Subcutaneous adipose tissue (tissue), 4 donors: Measurements from ENCODE around the gene KCNN4. TPM values are rescaled to one million over a fixed set of nuclear protein-coding genes. Genes with fewer than 3 reads are reported as not detected.

Experiments used
- total RNA-seq, 4 donors: library from RNA; depleted of rRNA; stranded (reverse); fragments of >200 nt; gene quantifications; one replicate each; pipeline ENCODE4 v1.1.0, GENCODE V29; 2016
- TF ChIP-seq, protein P1 (sequence below): fragments of 450-650 bp; IDR thresholded peaks from one replicate; pipeline ENCODE4 v1.5.1; 2016; ENCODE audit warnings: low read depth, mild to moderate bottlenecking, control low read depth, antibody characterized with exemption, moderate library complexity

Gene KCNN4
- total RNA-seq, 4 donors from 2014 or later = 0.57 to 25.2 (median 3.6) TPM

DNA sequence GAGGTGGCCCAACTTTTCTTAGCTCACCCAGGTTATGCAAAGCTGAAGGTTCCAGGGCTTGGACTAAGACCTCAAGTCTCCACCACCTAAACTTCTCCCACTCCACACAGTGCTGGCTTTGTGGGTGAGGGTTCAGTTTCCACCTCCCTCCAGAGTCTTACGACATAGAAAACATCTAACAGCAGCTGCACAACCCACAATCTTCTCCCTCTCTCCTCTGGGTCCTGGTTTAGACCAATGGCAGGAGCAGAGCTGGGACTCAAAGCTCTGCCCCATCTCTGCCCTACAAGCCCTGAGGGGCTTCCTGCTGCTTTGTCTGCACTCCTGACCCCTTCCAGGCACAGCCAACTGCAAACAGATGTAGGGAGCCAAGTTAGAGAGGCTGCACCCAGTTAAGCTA lies 48.9 kb downstream of the KCNN4 start:
- TF ChIP-seq, protein P1, sequence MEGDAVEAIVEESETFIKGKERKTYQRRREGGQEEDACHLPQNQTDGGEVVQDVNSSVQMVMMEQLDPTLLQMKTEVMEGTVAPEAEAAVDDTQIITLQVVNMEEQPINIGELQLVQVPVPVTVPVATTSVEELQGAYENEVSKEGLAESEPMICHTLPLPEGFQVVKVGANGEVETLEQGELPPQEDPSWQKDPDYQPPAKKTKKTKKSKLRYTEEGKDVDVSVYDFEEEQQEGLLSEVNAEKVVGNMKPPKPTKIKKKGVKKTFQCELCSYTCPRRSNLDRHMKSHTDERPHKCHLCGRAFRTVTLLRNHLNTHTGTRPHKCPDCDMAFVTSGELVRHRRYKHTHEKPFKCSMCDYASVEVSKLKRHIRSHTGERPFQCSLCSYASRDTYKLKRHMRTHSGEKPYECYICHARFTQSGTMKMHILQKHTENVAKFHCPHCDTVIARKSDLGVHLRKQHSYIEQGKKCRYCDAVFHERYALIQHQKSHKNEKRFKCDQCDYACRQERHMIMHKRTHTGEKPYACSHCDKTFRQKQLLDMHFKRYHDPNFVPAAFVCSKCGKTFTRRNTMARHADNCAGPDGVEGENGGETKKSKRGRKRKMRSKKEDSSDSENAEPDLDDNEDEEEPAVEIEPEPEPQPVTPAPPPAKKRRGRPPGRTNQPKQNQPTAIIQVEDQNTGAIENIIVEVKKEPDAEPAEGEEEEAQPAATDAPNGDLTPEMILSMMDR = no peak

DNA sequence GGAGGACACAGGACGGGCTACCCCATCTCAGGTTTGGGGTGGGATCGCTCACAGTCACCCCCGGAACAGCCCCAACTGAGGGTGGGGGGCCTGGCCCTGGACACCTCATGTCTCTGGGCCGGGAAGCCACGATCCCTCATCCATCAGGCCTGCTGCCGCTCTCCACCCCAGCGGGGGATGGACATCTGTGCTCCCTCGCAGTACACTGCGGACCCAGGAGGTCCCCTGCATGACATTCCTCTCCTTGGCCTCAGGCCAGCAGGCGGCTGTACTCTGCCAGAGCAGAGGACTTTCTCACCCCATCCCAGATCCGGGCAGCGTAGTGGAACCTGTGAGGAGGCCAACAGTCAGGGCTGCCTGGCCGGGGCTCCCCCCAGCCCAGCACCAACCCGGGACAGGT lies 49.4 kb downstream of the KCNN4 start:
- TF ChIP-seq, protein P1 = no peak

DNA sequence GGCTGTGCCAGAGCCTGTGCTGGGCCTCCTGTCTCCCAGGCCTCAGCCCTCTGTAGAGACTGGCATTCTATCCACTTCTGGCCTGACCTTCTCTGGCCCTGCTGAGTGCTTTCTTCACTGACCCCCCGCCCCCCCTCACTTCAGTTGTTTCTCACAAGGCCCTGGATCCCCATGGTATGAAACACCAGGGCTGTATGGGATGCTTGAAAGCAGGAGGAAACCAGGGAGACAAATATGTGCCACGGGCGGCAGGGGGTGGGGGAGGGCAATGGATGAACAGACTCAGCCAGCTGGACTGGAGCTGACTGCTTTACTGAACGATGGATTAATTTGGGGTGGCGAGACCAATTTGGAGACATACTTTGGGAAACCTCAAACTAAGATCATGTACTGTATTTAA lies 50.9 kb downstream of the KCNN4 start:
- TF ChIP-seq, protein P1 = no peak

- TF ChIP-seq, protein P1 = no peak
Measured at GRCh38 chr19:43727593-43727853, 53.2 kb downstream of the KCNN4 start.

DNA sequence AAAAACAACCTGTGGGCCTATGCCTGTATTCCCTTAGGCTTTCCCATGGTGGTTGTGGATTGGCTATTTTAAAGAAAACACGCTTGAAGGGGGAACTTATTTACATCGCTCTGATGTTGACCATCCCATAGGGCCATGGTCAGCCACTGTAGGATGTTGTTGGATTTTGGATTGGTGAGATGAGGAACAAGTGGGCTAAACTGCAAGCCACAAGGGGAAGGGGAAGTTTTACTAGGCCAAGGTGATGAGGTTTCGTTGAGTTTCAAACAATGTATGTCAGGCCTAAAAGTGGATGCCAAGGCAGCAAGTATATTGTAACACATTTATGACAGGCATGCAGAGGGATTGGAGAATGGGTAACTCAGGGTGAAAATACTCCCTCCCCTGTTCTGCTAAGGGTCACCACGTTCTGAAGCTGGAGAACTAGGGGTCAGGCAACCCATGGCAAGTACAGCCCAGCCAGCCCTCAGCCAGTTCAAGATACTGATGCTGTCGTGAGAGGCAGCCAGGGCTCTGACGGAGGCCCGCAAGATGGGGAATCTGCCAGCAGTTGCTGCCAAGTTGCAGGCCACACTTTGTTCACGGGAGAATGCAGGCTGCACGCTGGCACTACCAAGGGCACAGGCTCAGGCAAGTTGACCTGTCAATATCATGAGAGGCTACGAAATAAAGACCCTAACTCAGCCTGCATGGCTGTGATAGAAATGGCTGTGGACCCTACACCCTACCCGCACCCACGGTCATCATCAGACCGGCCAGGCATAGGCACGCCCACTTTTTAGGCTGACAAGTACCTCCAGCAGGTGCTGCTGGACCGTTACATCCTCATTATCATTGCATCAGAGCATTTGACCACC lies 53.8 kb downstream of the KCNN4 start:
- TF ChIP-seq, protein P1 = no peak

GRCh38 chr19:43725468-43725867 lies 55.3 kb downstream of the KCNN4 start:
- TF ChIP-seq, protein P1 = no peak

DNA sequence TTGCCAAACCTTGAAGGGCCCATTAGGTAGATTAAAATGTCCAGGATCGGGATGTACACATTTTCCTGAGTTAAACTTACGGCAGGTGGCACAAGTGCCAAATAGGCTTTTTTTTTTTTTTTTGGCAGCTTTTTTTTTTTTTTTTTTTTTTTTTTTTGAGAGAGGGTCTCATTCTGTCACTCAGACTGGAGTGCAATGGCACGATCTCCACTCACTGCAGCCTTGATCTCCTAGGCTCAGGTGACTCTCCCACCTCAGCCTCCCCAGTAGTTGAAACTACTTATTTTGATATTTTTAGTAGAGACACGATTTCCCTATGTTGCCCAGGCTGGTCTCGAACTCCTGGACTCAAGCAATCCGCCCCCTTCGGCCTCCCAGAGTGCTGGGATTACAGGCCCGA lies 55.9 kb downstream of the KCNN4 start:
- TF ChIP-seq, protein P1 = no peak
